Breast epithelium (tissue), 3 donors: Measurements from ENCODE around the gene COBLL1. TPM values are rescaled to one million over a fixed set of nuclear protein-coding genes. Genes with fewer than 3 reads are reported as not detected.

Experiments
- total RNA-seq, 3 donors: library from RNA; depleted of rRNA; stranded (reverse); fragments of >200 nt; gene quantifications; one replicate each; pipeline ENCODE4 v1.1.0, GENCODE V29; 2016

The COBLL1 gene
- total RNA-seq, 3 donors from 2014 or later = 43.6 to 92.8 (median 75.8) TPM

Other genes with a start within 250 kb of the COBLL1 start
- gene GRB14, start 220.3 kb downstream of the COBLL1 start, total RNA-seq = 10 to 100 TPM in 1 of 3 donors, 1 to 10 TPM in 2; 2.5 to 13.1 (median 4.6) TPM
- gene SLC38A11, start 113.7 kb upstream of the COBLL1 start, total RNA-seq = 1 to 10 TPM in 2 of 3 donors, not detected in 1; 2.2 to 6.7 TPM